ES-I3 (cell line): ENCODE measurements around the gene TNNI3K.

ENCODE experiments used
- H3K36me3 ChIP-seq: 2 replicates; pipeline ENCODE4 v1.6.1; 2013; ENCODE audit warnings: mild to moderate bottlenecking, low read length, control low read depth, moderate library complexity; ENCODE audit not compliant: insufficient read depth
- H3K4me1 ChIP-seq: 2 replicates; pipeline ENCODE4 v1.6.1; 2013; ENCODE audit warnings: mild to moderate bottlenecking, control low read depth, low read length; ENCODE audit not compliant: insufficient read depth
- H3K9ac ChIP-seq: 2 replicates; pipeline ENCODE4 v1.6.1; 2013; ENCODE audit warnings: low read depth, mild to moderate bottlenecking, low read length, moderate library complexity
- H3K9me3 ChIP-seq: 2 replicates; pipeline ENCODE4 v1.6.1; 2013; ENCODE audit warnings: mild to moderate bottlenecking, low read length, moderate library complexity; ENCODE audit not compliant: control insufficient read depth, insufficient read depth

The TNNI3K gene

DNA sequence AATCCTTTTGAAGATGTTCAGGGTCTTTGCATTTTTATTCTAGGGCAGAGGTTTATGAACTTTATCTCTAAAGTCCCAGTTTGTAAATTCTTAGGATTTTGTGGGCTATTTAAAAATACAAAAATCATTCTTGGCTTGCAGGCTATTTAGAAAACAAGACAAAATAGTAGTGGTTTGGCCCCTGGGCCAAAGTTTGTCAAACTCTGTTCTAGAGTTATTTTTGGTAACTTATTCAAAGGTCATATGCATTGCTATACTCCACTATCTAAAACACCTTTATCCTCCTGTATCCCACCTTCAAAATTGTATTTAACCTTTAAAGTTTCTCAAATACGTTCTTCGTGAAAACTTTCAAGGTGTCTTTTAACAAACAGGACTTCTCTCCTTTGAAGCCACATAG, 352.7 kb downstream of the TNNI3K start:
- H3K9me3 ChIP-seq, result no peaks in the 10 kb centered on the region
- no peaks in the 10 kb centered on the region for H3K4me1 ChIP-seq
- no peak overlapping the region for H3K9ac ChIP-seq
- H3K36me3 ChIP-seq, result no peaks in the 10 kb centered on the region

DNA sequence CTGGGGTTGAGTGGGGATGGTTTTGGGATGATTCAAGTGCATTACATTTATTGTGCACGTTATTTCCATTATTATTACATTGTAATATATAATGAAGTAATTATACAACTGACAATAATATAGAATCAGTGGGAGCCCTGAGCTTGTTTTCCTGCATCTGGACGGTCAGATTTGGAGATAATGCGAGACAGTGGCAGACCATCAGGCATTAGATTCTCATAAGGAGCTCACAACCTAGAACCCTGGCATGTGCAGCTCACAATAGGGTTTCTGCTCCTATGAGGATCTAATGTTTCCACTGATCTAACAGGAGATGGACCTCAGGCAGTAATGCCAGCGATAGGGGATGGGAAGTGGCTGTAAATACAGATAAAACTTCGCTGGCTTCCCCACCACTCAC, 355.1 kb downstream of the TNNI3K start:
- Histone ChIP-seq H3K36me3 (no peaks in the 10 kb centered on the region), H3K4me1 (no peaks in the 10 kb centered on the region), H3K9me3 (no peaks in the 10 kb centered on the region), H3K9ac (no peak overlapping the region)

DNA sequence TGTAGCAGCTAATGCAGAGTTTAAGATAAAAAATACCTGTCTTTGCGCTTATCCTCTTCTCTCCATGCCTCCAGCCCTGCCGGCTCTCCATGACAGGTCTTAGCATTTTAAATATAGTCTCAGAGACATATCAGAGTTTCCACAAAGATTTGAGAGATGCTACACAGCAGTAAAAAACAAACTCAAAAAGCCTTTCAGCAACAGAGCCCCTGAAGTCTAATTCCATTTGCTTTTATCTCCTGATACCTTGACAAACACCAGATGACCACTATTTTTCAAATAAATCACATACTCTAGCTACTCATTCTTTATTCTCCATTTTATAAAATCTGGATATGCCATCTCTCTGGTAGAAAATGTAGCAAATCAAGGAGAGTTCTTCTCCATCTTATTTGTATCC, 356.8 kb downstream of the TNNI3K start:
- no peaks in the 10 kb centered on the region for H3K9me3 ChIP-seq
- no peaks in the 10 kb centered on the region for H3K4me1 ChIP-seq
- H3K9ac ChIP-seq, result no peak overlapping the region
- H3K36me3 ChIP-seq, result no peaks in the 10 kb centered on the region

- Histone ChIP-seq H3K9me3 (no peaks in the 10 kb centered on the region), H3K4me1 (no peaks in the 10 kb centered on the region), H3K9ac (no peak overlapping the region), H3K36me3 (no peaks in the 10 kb centered on the region)
Measured at GRCh38 chr1:74592580-74593355, 357.6 kb downstream of the TNNI3K start.
